ENCODE results near the gene OSBPL1A. TPM values are rescaled to one million over a fixed set of nuclear protein-coding genes. Genes with fewer than 3 reads are reported as not detected.

OSBPL1A gene
- total RNA-seq, 4 donors from 2014 or later, result 81.4 to 109 (median 99.3) TPM

DNA sequence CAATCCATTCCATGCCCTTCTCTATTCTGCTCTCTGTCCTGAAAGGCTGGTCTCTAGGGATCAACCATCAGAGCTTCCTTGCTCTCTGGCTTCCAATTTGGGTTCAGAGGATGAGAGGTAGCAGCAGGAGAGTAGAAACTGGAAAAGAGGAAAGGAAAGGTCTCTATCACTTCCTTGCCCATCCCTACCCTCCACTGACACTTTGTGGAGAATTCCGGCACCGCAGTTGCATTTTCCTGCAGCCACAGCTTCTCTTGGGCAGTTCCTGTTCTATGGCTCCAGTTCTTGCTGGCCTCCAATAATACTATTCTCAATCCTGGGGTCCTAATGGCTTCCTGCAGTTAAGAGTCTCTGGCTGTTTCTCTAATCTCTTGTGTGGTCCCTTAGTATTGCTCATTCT is 15.5 kb upstream of the OSBPL1A start:
- Histone ChIP-seq H3K27me3 (peaks cover 0 to 27% of the 10 kb centered on the region in 2 donors), H3K4me1 (no peaks in the 10 kb centered on the region), H3K9me3 (no peaks in the 10 kb centered on the region), H3K27ac (no peak overlapping the region), H3K4me3 (no peak overlapping the region), H3K36me3 (no peaks in the 10 kb centered on the region)
- WGBS, 2 donors, result 64 to 67% methylated on average over 2 of the region's 2 CpGs
- no peak for DNase-seq (ENCODE audit: low spot score in 2 of 2)
- TF ChIP-seq, protein P1, sequence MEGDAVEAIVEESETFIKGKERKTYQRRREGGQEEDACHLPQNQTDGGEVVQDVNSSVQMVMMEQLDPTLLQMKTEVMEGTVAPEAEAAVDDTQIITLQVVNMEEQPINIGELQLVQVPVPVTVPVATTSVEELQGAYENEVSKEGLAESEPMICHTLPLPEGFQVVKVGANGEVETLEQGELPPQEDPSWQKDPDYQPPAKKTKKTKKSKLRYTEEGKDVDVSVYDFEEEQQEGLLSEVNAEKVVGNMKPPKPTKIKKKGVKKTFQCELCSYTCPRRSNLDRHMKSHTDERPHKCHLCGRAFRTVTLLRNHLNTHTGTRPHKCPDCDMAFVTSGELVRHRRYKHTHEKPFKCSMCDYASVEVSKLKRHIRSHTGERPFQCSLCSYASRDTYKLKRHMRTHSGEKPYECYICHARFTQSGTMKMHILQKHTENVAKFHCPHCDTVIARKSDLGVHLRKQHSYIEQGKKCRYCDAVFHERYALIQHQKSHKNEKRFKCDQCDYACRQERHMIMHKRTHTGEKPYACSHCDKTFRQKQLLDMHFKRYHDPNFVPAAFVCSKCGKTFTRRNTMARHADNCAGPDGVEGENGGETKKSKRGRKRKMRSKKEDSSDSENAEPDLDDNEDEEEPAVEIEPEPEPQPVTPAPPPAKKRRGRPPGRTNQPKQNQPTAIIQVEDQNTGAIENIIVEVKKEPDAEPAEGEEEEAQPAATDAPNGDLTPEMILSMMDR (IDR thresholded peaks at IDR 0.05), result peak in 2 of 5 experiments; percentile 18 to 20
- no peak for TF ChIP-seq EP300 (IDR thresholded peaks at IDR 0.05)

DNA sequence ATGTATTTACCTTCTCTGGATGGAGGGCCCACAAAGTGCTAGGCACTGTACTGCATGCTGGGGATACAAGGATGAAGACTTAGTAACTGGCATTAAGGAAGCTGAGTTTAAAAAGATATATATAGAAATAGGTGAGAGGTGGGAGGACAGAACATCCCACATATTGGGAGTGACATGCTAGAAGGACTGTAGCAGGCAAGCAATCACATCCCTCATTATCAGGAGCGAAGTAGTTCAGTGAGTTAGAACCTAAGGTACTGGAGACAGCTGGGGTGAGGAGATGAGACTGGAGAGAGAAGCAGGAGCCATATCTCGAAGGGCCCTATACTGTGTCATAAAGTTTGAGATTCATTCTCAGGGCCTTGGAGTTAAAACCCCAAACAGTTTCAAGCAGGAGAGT is 10.9 kb upstream of the OSBPL1A start:
- Histone ChIP-seq H3K9me3 (no peaks in the 10 kb centered on the region), H3K27me3 (peaks cover 0 to 23% of the 10 kb centered on the region in 2 donors), H3K27ac (no peak overlapping the region), H3K36me3 (no peaks in the 10 kb centered on the region), H3K4me1 (no peaks in the 10 kb centered on the region), H3K4me3 (no peak overlapping the region)
- DNase-seq (ENCODE audit: low spot score in 2 of 2), result no peak
- TF ChIP-seq POLR2A (IDR thresholded peaks at IDR 0.05) (no peak), EP300 (IDR thresholded peaks at IDR 0.05) (no peak)
- TF ChIP-seq, protein P1 (IDR thresholded peaks at IDR 0.05), result no peak
- WGBS, 2 donors, result 81 to 82% methylated on average over 2 of the region's 2 CpGs

DNA sequence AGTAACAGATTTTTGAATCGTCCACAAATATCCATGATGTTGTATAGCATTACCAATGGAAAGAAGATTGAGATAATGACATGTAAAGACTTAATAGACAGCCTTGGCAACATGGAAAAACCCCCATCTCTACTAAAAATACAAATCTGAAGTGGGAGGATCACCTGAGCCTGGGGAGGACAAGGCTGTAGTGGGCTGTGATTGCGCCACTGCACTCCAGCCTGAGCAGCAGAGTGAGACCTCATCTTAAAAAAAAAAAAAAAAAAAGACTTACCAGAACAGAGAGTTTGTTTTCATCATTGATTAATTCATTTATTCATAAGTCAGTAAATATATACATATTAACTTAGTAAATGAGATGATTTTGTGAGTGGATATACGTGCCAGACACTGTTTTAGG is 7.0 kb upstream of the OSBPL1A start:
- Histone ChIP-seq H3K9me3 (no peaks in the 10 kb centered on the region), H3K4me1 (no peaks in the 10 kb centered on the region), H3K27me3 (peaks cover 0 to 16% of the 10 kb centered on the region in 2 donors), H3K36me3 (no peaks in the 10 kb centered on the region), H3K27ac (no peak overlapping the region), H3K4me3 (no peak overlapping the region)
- DNase-seq (ENCODE audit: low spot score in 2 of 2), result no peak
- WGBS, 2 donors, result 90 to 92% methylated on average over 3 of the region's 3 CpGs
- TF ChIP-seq, protein P1 (IDR thresholded peaks at IDR 0.05), result no peak
- TF ChIP-seq POLR2A (IDR thresholded peaks at IDR 0.05) (no peak), EP300 (IDR thresholded peaks at IDR 0.05) (no peak)

DNA sequence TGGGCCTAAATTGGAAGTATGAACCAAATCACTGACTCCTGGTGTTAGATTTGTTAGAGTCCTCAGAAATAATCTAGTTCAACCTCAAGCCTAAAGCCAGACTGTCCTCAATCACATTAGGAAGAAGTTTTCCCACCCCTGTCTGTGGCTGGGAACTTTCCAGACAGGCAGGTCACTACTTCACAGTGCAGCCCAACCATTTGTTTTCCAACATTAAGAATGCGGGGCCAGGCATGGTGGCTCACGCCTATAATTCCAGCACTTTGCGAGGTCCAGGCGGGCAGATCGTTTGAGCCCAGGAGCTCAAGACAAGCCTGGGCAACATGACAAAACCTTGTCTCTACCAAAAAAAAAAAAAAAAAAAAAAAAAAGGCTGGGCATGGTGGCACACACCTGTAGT is 5.5 kb upstream of the OSBPL1A start:
- TF ChIP-seq, protein P1 (IDR thresholded peaks at IDR 0.05), result no peak
- TF ChIP-seq POLR2A (IDR thresholded peaks at IDR 0.05) (no peak), EP300 (IDR thresholded peaks at IDR 0.05) (no peak)
- DNase-seq (ENCODE audit: low spot score in 2 of 2), result no peak
- Histone ChIP-seq H3K27ac (no peak overlapping the region), H3K9me3 (no peaks in the 10 kb centered on the region), H3K27me3 (peaks cover 0 to 16% of the 10 kb centered on the region in 2 donors), H3K4me3 (no peak overlapping the region), H3K4me1 (peaks cover 0 to 4% (median 0%) of the 10 kb centered on the region in 4 donors), H3K36me3 (no peaks in the 10 kb centered on the region)
- WGBS, 2 donors, result 74 to 87% methylated on average over 4 to 5 of the region's 5 CpGs

DNA sequence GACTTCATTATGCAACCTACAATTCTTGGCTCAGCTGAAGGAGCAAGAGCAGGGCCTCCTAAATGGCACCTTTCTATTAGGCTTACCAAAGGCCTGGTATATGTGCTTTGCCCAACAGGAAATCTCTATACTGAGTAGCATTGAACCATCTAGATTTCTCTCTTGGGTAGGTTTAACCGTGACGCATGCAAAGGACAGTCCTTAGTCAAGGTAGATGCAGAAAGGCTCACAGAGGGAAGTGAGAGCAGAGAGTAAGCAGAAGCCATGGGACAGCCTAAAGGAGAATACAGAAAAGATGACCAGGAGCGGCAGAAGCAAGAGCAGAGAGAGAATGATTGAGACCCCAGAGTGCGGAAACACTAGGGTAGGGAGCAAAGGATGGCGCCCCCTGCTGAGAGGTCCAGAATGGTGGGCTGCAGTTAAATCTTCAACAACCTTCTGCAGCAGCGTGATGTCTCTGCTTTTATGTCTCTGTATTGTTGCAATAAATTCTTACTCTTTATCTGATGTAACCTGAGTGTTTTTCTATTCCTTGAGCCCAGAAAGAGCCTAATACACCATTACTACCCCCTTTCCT is 4.7 kb upstream of the OSBPL1A start:
- peaks cover 0 to 6% (median 0%) of the 10 kb centered on the region in 4 donors for H3K4me1 ChIP-seq
- no peak for DNase-seq (ENCODE audit: low spot score in 2 of 2)
- no peak overlapping the region for H3K27ac ChIP-seq
- H3K9me3 ChIP-seq, result no peaks in the 10 kb centered on the region
- H3K36me3 ChIP-seq, result no peaks in the 10 kb centered on the region
- WGBS, 2 donors, result 68 to 69% methylated on average over 6 of the region's 6 CpGs
- TF ChIP-seq, protein P1 (IDR thresholded peaks at IDR 0.05), result no peak
- no peak for TF ChIP-seq EP300 (IDR thresholded peaks at IDR 0.05)
- no peak for TF ChIP-seq POLR2A (IDR thresholded peaks at IDR 0.05)
- peaks cover 0 to 12% of the 10 kb centered on the region in 2 donors for H3K27me3 ChIP-seq
- no peak overlapping the region for H3K4me3 ChIP-seq
